Measurements from ENCODE around the gene MFSD2B. TPM values are rescaled to one million over a fixed set of nuclear protein-coding genes. Genes with fewer than 3 reads are reported as not detected.
"Not testable (repeated sequence)": the region's sequence is repeated elsewhere in the genome, so short reads cannot be mapped to it uniquely, and the experiment has no call there.

Gene MFSD2B
- total RNA-seq, 1 donor from 2014 or later = not detected

DNA sequence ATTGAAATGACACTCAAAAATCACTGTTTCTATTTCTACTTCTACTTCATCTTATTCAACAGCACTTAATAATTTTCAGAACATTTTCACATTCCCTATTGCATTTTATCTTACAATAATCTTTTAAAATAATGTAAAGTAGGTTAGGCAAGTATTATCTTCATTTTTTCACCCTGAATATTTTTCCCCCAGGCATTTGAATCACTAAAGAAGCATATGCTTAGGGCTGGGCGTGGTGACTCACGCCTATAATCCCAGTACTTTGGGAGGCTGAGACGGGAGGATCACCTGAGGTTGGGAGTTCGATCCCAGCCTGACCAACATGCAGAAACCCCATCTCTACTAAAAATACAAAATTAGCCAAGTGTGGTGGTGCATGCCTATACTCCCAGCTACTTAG, 30.6 kb downstream of the MFSD2B start:
- intact Hi-C loops (cut with DNase I) = loop anchor here (10.0 kb wide), 1 partner anchor 116 kb away; the partner anchor contains the start of gene ATAD2B
- H3K9me3 ChIP-seq = no peaks in the 10 kb centered on the region
- peaks cover 0 to 9% of the 10 kb centered on the region in 2 donors for H3K36me3 ChIP-seq
- H3K27me3 ChIP-seq = no peaks in the 10 kb centered on the region
- no peak overlapping the region for H3K27ac ChIP-seq
- TF ChIP-seq CTCF (IDR thresholded peaks at IDR 0.05) = no peak
- no peak for TF ChIP-seq POLR2AphosphoS5 (IDR thresholded peaks at IDR 0.05; ENCODE audit: insufficient read depth in 1 of 2, low read depth in 1 of 2)
- TF ChIP-seq POLR2A (IDR thresholded peaks at IDR 0.05) = no peak
- no peak for DNase-seq (ENCODE audit: extremely low spot score in 2 of 2)
- no peak overlapping the region for H3K4me3 ChIP-seq
- H3K4me1 ChIP-seq = peaks cover 8% of the 10 kb centered on the region

- not testable (repeated sequence) for H3K9me3 ChIP-seq
Observed at GRCh38 chr2:24043133-24043532, 33.2 kb downstream of the MFSD2B start.

GRCh38 chr2:24045511-24046508, 35.9 kb downstream of the MFSD2B start:
- intact Hi-C loops (cut with DNase I) = loop anchor here (10.0 kb wide), 1 partner anchor 121 kb away; the partner anchor contains the start of gene ATAD2B
- H3K27me3 ChIP-seq = no peaks in the 10 kb centered on the region
- H3K27ac ChIP-seq = no peak overlapping the region
- no peaks in the 10 kb centered on the region for H3K9me3 ChIP-seq
- peaks cover 35% of the 10 kb centered on the region for H3K4me1 ChIP-seq
- no peak for DNase-seq (ENCODE audit: extremely low spot score in 2 of 2)
- no peaks in the 10 kb centered on the region for H3K36me3 ChIP-seq
- H3K4me3 ChIP-seq = peak overlapping the region; percentile 58 to 89
- TF ChIP-seq CTCF (IDR thresholded peaks at IDR 0.05) = no peak

More at GRCh38 chr2:24043133-24043532, 33.2 kb downstream of the MFSD2B start:
- intact Hi-C loops (cut with DNase I) = loop anchor here (10.0 kb wide), 1 partner anchor 118 kb away; the partner anchor contains the start of gene ATAD2B
- not testable (repeated sequence) for H3K27me3 ChIP-seq; H3K4me3 ChIP-seq; H3K36me3 ChIP-seq; H3K27ac ChIP-seq; DNase-seq (ENCODE audit: extremely low spot score in 2 of 2)
- H3K4me1 ChIP-seq = peaks cover 15% of the 10 kb centered on the region

DNA sequence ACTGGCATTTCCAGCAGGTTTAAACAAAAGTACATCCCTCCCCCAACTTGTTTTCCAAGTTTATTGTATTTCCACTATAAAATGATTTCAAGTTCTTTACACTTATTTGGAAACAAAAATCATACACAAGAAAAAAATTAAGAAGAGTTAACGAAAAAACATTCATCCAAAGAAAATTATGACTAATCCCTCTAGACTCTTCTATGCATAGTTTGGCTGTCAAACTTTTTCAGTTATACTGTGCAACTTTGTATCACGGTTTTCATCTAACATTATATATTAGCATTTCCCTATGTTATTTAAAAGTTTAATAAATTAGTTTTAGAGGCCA, 36.7 kb downstream of the MFSD2B start:
- intact Hi-C loops (cut with DNase I) = loop anchor here (10.0 kb wide), 1 partner anchor 122 kb away; the partner anchor contains the start of gene ATAD2B
- Histone ChIP-seq H3K36me3 (no peaks in the 10 kb centered on the region), H3K4me3 (peak overlapping the region; percentile 58 to 89), H3K9me3 (no peaks in the 10 kb centered on the region), H3K27me3 (no peaks in the 10 kb centered on the region), H3K27ac (peak overlapping the region; percentile 42), H3K4me1 (peaks cover 35% of the 10 kb centered on the region)
- TF ChIP-seq POLR2AphosphoS5 (IDR thresholded peaks at IDR 0.05; ENCODE audit: insufficient read depth in 1 of 2, low read depth in 1 of 2) = no peak
- TF ChIP-seq POLR2A (IDR thresholded peaks at IDR 0.05) = no peak
- TF ChIP-seq CTCF (IDR thresholded peaks at IDR 0.05) = no peak
- no peak for DNase-seq (ENCODE audit: extremely low spot score in 2 of 2)

DNA sequence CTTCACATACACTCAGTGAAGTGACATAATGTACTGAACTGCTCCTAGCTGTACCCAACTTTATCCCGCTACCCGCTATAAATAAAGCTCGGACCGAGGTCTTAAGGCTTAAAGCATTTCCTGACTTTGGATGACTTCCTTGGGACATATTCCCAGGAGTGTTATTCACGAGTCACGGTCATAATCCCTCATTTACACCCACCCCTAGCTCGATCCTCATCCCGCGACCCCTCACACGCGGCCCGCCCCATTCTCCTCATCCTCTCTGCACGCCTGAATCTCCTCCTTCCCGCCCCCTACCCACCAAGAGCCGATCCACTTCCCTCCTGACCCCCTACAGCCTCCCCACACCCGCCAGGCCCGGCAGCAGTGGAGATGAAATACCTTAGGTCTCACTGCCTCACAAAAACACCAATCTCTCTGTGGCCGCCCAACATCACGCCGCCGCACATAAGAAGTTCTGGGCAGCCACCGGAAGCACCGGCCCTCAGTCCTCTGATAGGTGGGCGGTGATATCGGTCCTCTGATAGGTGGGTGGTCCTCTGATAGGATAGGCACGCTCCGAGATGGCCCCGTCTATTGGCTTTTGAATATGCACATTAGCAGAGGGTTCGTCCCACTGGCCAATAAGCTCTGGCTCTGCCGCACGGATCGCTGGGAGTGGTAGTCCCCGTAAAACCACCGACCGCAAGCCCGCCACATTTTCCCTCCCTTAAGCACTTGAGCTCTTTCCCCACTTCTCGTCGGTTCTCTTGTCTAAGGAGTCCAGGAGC, 37.2 kb downstream of the MFSD2B start, which contains the start of gene WDCP:
Gene WDCP (minus strand): TSS at position 462 of the 773 bp plus-strand sequence. CDS start 7,897 bp downstream, outside the sequence.
- Histone ChIP-seq H3K4me1 (peaks cover 35% of the 10 kb centered on the region), H3K27ac (peak within 1 kb of the TSS; percentile 42), H3K4me3 (peak within 1 kb of the TSS; percentile 58 to 89), H3K36me3 (no peaks in the 10 kb centered on the region), H3K9me3 (no peaks in the 10 kb centered on the region), H3K27me3 (no peaks in the 10 kb centered on the region)
- DNase-seq (ENCODE audit: extremely low spot score in 2 of 2) = peak in 1 of 2 donors; percentile 99
- intact Hi-C loops (cut with DNase I) = loop anchor here (10.0 kb wide), 1 partner anchor 122 kb away; the partner anchor contains the start of gene ATAD2B
- TF ChIP-seq POLR2AphosphoS5 (IDR thresholded peaks at IDR 0.05; ENCODE audit: insufficient read depth in 1 of 2, low read depth in 1 of 2) (peak; percentile 82 to 95), CTCF (IDR thresholded peaks at IDR 0.05) (no peak), POLR2A (IDR thresholded peaks at IDR 0.05) (peak; percentile 33 to 48)
